Pancreas (tissue), 10 donors: ENCODE measurements around the gene RPTOR. TPM values are rescaled to one million over a fixed set of nuclear protein-coding genes. Genes with fewer than 3 reads are reported as not detected.

Experiments
- ATAC-seq, 4 donors: fragments of 200-7000 bp; cut with Tn5 transposase; one replicate each; pipeline versions ENCODE4 v1.8.0 to v1.9.1; 2020; ENCODE audit warnings: mild to moderate bottlenecking in 4 of 4, moderate library complexity in 4 of 4
- DNase-seq, 6 donors: peaks; one replicate each; pipeline ENCODE4 v3.0.0-alpha.2; 2020
- FAIRE-seq: peaks from 2 replicates; lab custom pipeline; 2012; peaks lifted over from hg19 to GRCh38; lab: Jason Lieb, UNC
- H3K27ac ChIP-seq, 4 donors: fragments of 200-600 bp; sonication (generic); 1 replicate in 3 of 4; 2 replicates in 1 of 4; pipeline versions ENCODE4 v1.5.0 to v1.8.0; 2020
- H3K27me3 ChIP-seq, 4 donors: fragments of 200-600 bp; one replicate each; pipeline ENCODE4 v1.8.0; 2021
- H3K36me3 ChIP-seq, 3 donors: fragments of 200-600 bp; sonication (generic) in 1 of 3; one replicate each; pipeline versions ENCODE4 v1.5.0 to v1.8.0; 2020 to 2021
- H3K4me1 ChIP-seq, 3 donors: fragments of 200-600 bp; one replicate each; pipeline ENCODE4 v1.8.0; 2021
- H3K4me3 ChIP-seq, 4 donors: fragments of 200-600 bp; sonication (generic) in 2 of 4; one replicate each; pipeline versions ENCODE4 v1.5.0 to v1.8.0; 2020 to 2021
- H3K9me3 ChIP-seq, 4 donors: fragments of 200-600 bp; one replicate each; pipeline ENCODE4 v1.8.0; 2021
- WGBS, 2 donors: extraction: QIAGEN DNeasy Blood & Tissue Kit; methylation state at CpG; one replicate each; pipeline ENCODE4 v1.1.7; 2013; 5-methylcytosine and 5-hydroxymethylcytosine counted together
- intact Hi-C, 3 donors: fragments of 100-400 bp; cut with DNase I; formaldehyde crosslinking; loops; one replicate each; pipeline versions ENCODE4 v1.11.1 to v1.14.2; 2022
- polyA plus RNA-seq, 2 donors: library from polyadenylated mRNA; stranded (reverse); fragments of 200-250 nt; gene quantifications; one replicate each; pipeline ENCODE4 v1.2.3, GENCODE V29; 2013
- total RNA-seq, 6 donors: library from RNA; stranded (reverse); fragmentation: NEBNext Ultra II Directional in 4 of 6; extraction: Animal tissue kit (Norgen Biotek cat#: 25700) in 4 of 6; gene quantifications; one replicate each; pipeline versions ENCODE4 v1.2.1 to v1.2.4, GENCODE V29; 2021 to 2023
- TF ChIP-seq, protein P1 (sequence below), 4 donors: fragments of 200-600 bp; sonication (generic) in 3 of 4; IDR thresholded peaks; one replicate each; pipeline versions ENCODE4 v1.5.0 to v1.8.0; 2021; ENCODE audit warnings: antibody characterized with exemption in 4 of 4
- donor health status: healthy with polysubstance abuse.
- donor health status: DM: no; HTN: no; CAD: no; lungs with moderate emphysema.
- donor health status: DM: no; HTN: no; CAD: no.
- donor health status: control.
- donor health status: control.
- donor health status: Bipolar disorder and iron deficiency.
- donor health status: DM: yes; HTN: yes; CAD: no.
- donor health status: DM: no; HTN: no; CAD: no.
- donor health status: DM: no; HTN: no; CAD: no.
- donor health status: DM: yes; HTN: yes; CAD: no.

RPTOR gene
- total and polyA plus RNA-seq, 8 donors = 5.0 to 18.9 (median 13.2) TPM

DNA sequence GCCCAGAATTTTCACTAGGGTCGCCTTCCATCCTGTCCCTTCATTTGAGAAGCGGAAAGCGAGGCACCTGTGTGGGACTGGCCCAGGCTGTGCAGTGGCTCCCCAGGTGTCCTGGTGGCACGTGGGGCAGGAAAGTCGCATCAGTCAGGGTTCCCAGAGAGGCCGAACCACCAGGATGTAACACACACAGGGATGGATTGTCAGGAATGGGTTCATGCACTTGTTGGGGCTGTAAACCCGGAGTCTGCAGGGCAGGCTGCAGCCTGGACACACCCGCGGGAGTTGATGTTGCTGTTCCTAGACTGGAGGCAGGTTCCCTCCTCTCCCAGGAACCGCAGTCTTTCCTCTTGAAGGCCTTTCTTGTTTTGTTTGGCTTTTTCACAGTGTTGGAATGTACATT lies 30.7 kb upstream of the RPTOR start:
- no peaks in the 10 kb centered on the region for H3K36me3 ChIP-seq
- H3K4me3 ChIP-seq = no peak overlapping the region
- DNase-seq = no peak
- no peak for FAIRE-seq
- TF ChIP-seq, protein P1, sequence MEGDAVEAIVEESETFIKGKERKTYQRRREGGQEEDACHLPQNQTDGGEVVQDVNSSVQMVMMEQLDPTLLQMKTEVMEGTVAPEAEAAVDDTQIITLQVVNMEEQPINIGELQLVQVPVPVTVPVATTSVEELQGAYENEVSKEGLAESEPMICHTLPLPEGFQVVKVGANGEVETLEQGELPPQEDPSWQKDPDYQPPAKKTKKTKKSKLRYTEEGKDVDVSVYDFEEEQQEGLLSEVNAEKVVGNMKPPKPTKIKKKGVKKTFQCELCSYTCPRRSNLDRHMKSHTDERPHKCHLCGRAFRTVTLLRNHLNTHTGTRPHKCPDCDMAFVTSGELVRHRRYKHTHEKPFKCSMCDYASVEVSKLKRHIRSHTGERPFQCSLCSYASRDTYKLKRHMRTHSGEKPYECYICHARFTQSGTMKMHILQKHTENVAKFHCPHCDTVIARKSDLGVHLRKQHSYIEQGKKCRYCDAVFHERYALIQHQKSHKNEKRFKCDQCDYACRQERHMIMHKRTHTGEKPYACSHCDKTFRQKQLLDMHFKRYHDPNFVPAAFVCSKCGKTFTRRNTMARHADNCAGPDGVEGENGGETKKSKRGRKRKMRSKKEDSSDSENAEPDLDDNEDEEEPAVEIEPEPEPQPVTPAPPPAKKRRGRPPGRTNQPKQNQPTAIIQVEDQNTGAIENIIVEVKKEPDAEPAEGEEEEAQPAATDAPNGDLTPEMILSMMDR (IDR thresholded peaks at IDR 0.05) = no peak
- H3K27me3 ChIP-seq = no peaks in the 10 kb centered on the region
- no peaks in the 10 kb centered on the region for H3K9me3 ChIP-seq
- WGBS, 2 donors = 46 to 48% methylated on average over 10 of the region's 10 CpGs
- ATAC-seq = no peak
- intact Hi-C loops = no loop called here
- H3K4me1 ChIP-seq = no peaks in the 10 kb centered on the region
- no peak overlapping the region for H3K27ac ChIP-seq

DNA sequence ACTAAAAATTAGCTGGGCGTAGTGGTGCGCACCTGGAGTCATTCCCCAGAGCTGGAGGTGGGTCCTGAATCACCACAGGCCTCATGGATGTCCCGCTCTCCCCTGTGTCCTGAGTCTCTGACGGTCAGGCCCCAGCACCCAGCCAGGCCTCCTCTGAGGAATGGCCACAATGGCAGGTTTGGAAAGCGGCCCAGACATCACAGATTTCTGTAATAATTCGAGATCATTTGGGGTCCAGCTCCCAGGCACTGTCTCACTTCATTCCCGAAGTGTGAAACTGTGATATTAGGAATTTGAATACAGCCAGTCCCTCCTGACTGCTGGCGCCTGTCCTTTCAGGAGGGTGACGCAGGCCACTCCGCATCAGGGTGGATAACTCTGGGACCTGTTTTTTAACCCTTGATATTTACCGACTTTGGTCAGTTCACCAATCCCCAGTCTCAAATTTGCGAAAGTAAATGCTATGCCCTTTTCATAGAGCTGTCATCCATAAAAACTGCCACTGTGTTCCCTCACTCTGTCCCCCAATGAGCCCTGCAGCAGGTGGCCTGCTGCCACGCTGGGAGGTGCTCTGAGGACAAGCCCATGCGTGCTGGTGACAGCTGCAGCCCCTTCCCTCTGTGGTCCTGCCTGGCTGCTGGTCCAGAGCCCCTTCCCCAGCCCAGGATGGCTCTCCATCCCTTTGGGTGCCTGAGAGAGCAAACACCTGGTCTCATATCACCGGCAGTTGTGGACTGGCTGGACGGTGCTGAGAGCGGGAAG lies 28.3 kb upstream of the RPTOR start:
- Histone ChIP-seq H3K9me3 (no peaks in the 10 kb centered on the region), H3K27ac (no peak overlapping the region), H3K27me3 (no peaks in the 10 kb centered on the region), H3K4me3 (no peak overlapping the region), H3K36me3 (no peaks in the 10 kb centered on the region), H3K4me1 (no peaks in the 10 kb centered on the region)
- no peak for FAIRE-seq
- WGBS, 2 donors = 62 to 64% methylated on average over 17 of the region's 17 CpGs
- DNase-seq = no peak
- no peak for ATAC-seq
- TF ChIP-seq, protein P1 (IDR thresholded peaks at IDR 0.05) = no peak
- intact Hi-C loops = no loop called here

DNA sequence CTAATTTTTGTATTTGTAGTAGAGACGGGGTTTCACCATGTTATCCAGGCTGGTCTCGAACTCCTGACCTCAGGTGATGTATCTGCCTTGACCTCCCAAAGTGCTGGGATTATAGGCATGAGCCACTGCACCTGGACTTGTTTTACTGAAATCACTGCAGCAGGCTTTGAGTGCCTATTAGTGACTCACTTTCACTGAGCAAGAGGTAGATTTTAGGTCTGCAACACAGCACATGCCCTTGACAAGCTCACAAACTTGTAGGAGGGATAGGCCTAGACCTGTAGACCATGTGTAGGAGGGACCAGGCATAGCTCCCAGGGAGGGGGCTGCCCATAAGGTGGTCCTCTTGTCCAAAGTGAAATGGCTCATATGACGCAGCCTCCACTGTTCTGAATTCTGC lies 27.0 kb upstream of the RPTOR start:
- Histone ChIP-seq H3K4me3 (no peak overlapping the region), H3K27ac (no peak overlapping the region), H3K9me3 (no peaks in the 10 kb centered on the region), H3K27me3 (no peaks in the 10 kb centered on the region), H3K4me1 (no peaks in the 10 kb centered on the region), H3K36me3 (no peaks in the 10 kb centered on the region)
- ATAC-seq (no peak), DNase-seq (no peak), FAIRE-seq (no peak)
- 78 to 92% methylated on average over 3 of the region's 3 CpGs for WGBS, 2 donors
- TF ChIP-seq, protein P1 (IDR thresholded peaks at IDR 0.05) = no peak
- intact Hi-C loops = no loop called here

DNA sequence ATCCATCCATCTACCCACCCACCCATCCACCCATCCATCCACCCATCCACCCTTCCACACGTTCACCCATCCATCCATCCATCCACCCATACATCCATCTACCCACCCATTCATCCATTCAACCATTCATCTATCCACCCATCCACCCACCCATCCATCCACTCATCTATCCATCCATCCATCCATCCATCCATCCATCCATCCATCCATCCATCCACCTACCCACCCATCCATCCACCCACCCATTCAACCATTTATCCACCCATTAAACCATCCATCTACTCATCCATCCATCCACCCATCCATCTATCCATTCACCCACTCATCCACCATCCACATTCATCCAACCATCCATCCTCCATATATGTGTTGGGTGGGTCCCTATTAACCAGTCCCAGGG lies 26.2 kb upstream of the RPTOR start:
- H3K27me3 ChIP-seq = no peaks in the 10 kb centered on the region
- TF ChIP-seq, protein P1 (IDR thresholded peaks at IDR 0.05) = no peak
- WGBS, 2 donors = 42 to 59% methylated on average over 1 of the region's 1 CpG
- H3K4me1 ChIP-seq = no peaks in the 10 kb centered on the region
- DNase-seq (no peak), FAIRE-seq (no peak), ATAC-seq (no peak)
- no peaks in the 10 kb centered on the region for H3K9me3 ChIP-seq
- H3K27ac ChIP-seq = no peak overlapping the region
- H3K36me3 ChIP-seq = no peaks in the 10 kb centered on the region
- intact Hi-C loops = no loop called here
- H3K4me3 ChIP-seq = no peak overlapping the region

DNA sequence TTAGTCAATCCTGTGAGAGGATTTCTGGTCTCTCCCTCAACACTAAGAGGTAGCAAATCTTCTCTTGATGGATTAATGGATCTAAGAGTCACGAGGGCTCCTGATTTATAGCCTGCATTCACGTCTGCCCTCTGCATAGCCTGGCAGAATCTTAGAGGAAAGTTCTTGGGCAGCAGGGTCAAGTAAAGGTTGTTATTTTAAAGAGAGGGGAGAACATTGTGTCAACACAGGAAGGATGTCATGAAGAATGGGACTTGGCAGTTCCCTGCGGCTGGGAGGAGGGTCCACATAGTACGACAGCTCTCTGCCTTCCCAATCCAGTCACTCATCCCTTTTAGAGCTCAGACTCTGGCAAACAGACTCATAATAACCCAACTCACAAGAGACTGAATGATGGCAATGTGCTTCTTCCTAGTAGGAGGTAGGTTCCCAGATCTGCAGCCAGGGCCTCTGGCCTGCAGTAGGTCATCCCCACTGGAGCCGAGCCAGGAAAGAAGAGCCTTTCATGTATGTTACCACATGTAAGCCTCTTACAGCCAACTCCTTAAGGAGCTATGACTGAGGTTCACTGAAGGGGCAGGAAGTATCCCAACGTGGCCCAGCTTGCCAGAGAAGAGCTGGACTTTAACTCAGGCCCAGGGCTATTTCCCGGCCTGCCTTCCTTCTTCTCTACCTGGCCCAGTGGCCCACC lies 25.4 kb upstream of the RPTOR start:
- Histone ChIP-seq H3K27ac (no peak overlapping the region), H3K4me3 (no peak overlapping the region), H3K36me3 (no peaks in the 10 kb centered on the region), H3K27me3 (no peaks in the 10 kb centered on the region), H3K4me1 (no peaks in the 10 kb centered on the region), H3K9me3 (no peaks in the 10 kb centered on the region)
- intact Hi-C loops = no loop called here
- TF ChIP-seq, protein P1 (IDR thresholded peaks at IDR 0.05) = no peak
- FAIRE-seq (no peak), ATAC-seq (no peak), DNase-seq (no peak)
- WGBS, 2 donors = 36 to 37% methylated on average over 7 of the region's 7 CpGs
